Vagina (tissue), 2 donors: ENCODE measurements around the gene ATP2C2. TPM values are rescaled to one million over a fixed set of nuclear protein-coding genes. Genes with fewer than 3 reads are reported as not detected.

Source experiments
- DNase-seq, 2 donors: peaks; one replicate each; pipeline ENCODE4 v3.0.0-alpha.2; 2017; ENCODE audit errors: extremely low spot score in 2 of 2
- H3K27ac ChIP-seq: fragments of 200-600 bp; sonication (generic); one replicate; pipeline ENCODE4 v1.5.1; 2019
- H3K27me3 ChIP-seq: fragments of 200-600 bp; sonication (generic); one replicate; pipeline ENCODE4 v1.5.1; 2019
- H3K36me3 ChIP-seq, 2 donors: fragments of 200-600 bp; sonication (generic); one replicate each; pipeline ENCODE4 v1.5.1; 2017 to 2019
- H3K4me1 ChIP-seq: fragments of 200-600 bp; sonication (generic); one replicate; pipeline ENCODE4 v1.5.1; 2019
- H3K4me3 ChIP-seq, 2 donors: fragments of 200-600 bp; sonication (generic); 1 replicate in 1 of 2; 2 replicates in 1 of 2; pipeline ENCODE4 v1.5.1; 2016 to 2019
- H3K9me3 ChIP-seq: fragments of 200-600 bp; sonication (generic); one replicate; pipeline ENCODE4 v1.5.1; 2019
- POLR2A ChIP-seq, 2 donors: fragments of 450-650 bp; IDR thresholded peaks; one replicate each; pipeline ENCODE4 v1.6.1; 2017; ENCODE audit warnings: antibody characterized with exemption in 2 of 2, mild to moderate bottlenecking in 2 of 2, moderate library complexity in 2 of 2
- POLR2AphosphoS5 ChIP-seq, 2 donors: sonication (generic); formaldehyde crosslinking; IDR thresholded peaks; one replicate each; pipeline ENCODE4 v1.9.0; 2017; ENCODE audit warnings: antibody characterized with exemption in 2 of 2, mild to moderate bottlenecking in 2 of 2, low read depth in 1 of 2; ENCODE audit not compliant: insufficient read depth in 1 of 2
- intact Hi-C: fragments of 100-400 bp; cut with DNase I; formaldehyde crosslinking; loops from one replicate; pipeline ENCODE4 v1.15.1; 2023
- total RNA-seq: library from RNA; depleted of rRNA; stranded (reverse); fragments of >200 nt; gene quantifications from one replicate; pipeline ENCODE4 v1.2.3, GENCODE V29; 2016
- TF ChIP-seq, protein P1 (sequence below), 3 experiments: fragments of 450-650 bp in 2 of 3; fragments of 200-600 bp in 1 of 3; sonication (generic) in 1 of 3; IDR thresholded peaks; one replicate each; pipeline ENCODE4 v1.5.1; 2017 to 2019; ENCODE audit warnings: antibody characterized with exemption in 3 of 3, mild to moderate bottlenecking in 2 of 3, moderate library complexity in 2 of 3

The ATP2C2 gene
- total RNA-seq, 1 donor from 2014 or later, result 35.1 TPM

DNA sequence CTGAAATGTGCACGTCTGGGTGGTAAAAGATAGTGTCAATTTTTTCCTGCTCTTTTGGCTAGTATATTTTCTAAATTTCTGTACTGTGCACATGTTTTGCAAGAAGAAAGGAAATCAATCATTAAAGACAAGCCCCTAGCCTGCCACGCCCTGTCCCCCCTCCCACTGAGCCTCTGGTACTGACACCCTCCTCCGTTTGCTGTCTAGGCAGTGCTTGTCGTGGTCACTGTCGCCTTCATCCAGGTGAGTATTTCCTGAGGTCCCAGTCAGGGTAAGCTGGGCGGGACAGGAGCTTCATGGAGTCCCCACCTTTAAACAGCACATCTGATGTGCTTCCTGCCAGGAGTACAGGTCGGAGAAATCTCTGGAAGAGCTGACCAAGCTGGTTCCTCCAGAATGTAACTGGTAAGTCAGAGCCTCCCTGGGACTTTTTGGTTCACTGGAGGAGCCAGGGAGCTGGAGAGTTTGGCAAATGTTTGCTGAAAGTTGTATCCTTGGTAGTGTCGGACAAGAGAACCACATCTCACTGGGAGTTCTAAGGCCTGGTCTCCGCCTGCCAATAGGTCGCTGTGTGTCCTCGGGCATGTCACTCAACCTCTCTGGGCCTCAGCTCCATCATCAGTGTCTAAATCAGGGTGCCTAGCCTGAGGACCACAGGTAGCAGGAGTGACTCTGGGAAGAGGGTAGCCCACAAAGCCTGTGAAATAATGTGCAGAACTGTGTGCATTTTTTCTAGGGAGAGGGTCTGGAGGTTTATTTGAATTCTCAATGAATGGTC is 42.2 kb downstream of the ATP2C2 start:
- H3K9me3 ChIP-seq, result no peaks in the 10 kb centered on the region
- no peak overlapping the region for H3K4me3 ChIP-seq
- H3K27me3 ChIP-seq, result no peaks in the 10 kb centered on the region
- no peaks in the 10 kb centered on the region for H3K36me3 ChIP-seq
- TF ChIP-seq POLR2A (IDR thresholded peaks at IDR 0.05) (no peak), POLR2AphosphoS5 (IDR thresholded peaks at IDR 0.05; ENCODE audit: insufficient read depth in 1 of 2, low read depth in 1 of 2) (no peak)
- TF ChIP-seq, protein P1, sequence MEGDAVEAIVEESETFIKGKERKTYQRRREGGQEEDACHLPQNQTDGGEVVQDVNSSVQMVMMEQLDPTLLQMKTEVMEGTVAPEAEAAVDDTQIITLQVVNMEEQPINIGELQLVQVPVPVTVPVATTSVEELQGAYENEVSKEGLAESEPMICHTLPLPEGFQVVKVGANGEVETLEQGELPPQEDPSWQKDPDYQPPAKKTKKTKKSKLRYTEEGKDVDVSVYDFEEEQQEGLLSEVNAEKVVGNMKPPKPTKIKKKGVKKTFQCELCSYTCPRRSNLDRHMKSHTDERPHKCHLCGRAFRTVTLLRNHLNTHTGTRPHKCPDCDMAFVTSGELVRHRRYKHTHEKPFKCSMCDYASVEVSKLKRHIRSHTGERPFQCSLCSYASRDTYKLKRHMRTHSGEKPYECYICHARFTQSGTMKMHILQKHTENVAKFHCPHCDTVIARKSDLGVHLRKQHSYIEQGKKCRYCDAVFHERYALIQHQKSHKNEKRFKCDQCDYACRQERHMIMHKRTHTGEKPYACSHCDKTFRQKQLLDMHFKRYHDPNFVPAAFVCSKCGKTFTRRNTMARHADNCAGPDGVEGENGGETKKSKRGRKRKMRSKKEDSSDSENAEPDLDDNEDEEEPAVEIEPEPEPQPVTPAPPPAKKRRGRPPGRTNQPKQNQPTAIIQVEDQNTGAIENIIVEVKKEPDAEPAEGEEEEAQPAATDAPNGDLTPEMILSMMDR (IDR thresholded peaks at IDR 0.05), result no peak
- DNase-seq, result no peak
- H3K27ac ChIP-seq, result no peak overlapping the region
- intact Hi-C loops, result no loop called here
- no peaks in the 10 kb centered on the region for H3K4me1 ChIP-seq

DNA sequence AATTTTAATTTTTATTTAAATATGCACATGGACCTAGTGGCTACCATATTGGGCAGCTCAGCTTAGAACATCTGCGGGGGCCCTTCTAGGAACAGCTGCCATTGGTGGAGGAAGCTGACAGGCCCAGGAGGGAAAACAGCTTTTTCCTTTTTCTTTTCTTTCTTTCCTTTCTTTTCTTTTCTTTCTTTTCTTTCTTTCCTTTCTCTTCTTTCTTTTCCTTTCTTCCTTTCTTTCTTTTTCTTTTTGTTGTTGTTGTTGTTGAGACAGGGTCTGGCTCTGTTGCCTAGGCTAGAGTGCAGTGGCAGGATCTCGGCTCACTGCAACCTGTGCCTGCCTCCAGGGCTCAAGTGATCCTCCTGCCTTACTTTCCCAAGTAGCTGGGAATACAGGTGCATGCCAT is 43.4 kb downstream of the ATP2C2 start:
- no peak overlapping the region for H3K27ac ChIP-seq
- TF ChIP-seq POLR2AphosphoS5 (IDR thresholded peaks at IDR 0.05; ENCODE audit: insufficient read depth in 1 of 2, low read depth in 1 of 2) (no peak), POLR2A (IDR thresholded peaks at IDR 0.05) (no peak)
- TF ChIP-seq, protein P1 (IDR thresholded peaks at IDR 0.05), result no peak

DNA sequence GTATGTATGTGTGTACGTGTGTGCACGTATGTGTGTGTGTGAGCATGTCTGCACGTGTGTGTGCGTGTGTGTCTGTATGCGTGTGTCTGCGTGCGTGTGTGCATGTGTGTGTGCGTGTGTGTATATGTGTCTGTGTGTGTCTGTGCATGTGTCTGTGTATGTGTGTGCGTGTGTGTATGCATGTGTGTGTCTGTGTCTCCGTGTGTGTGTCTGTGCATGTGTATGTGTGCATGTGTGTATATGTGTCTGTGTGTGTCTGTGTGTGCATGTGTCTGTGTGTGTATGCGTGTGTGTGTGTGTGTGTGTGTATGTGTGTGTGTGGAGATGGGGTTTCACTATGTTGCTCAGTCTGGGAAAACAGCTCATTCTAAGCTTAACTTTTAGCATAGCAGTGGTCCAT is 43.9 kb downstream of the ATP2C2 start:
- Histone ChIP-seq H3K4me3 (no peak overlapping the region), H3K36me3 (no peaks in the 10 kb centered on the region), H3K27ac (no peak overlapping the region), H3K27me3 (no peaks in the 10 kb centered on the region), H3K4me1 (no peaks in the 10 kb centered on the region), H3K9me3 (no peaks in the 10 kb centered on the region)
- TF ChIP-seq, protein P1 (IDR thresholded peaks at IDR 0.05), result no peak
- TF ChIP-seq POLR2A (IDR thresholded peaks at IDR 0.05) (no peak), POLR2AphosphoS5 (IDR thresholded peaks at IDR 0.05; ENCODE audit: insufficient read depth in 1 of 2, low read depth in 1 of 2) (no peak)
- intact Hi-C loops, result no loop called here
- DNase-seq, result no peak

More for the DNA sequence above, 43.4 kb downstream of the ATP2C2 start:
- Histone ChIP-seq H3K27me3 (no peaks in the 10 kb centered on the region), H3K4me1 (no peaks in the 10 kb centered on the region), H3K36me3 (no peaks in the 10 kb centered on the region), H3K4me3 (no peak overlapping the region), H3K9me3 (no peaks in the 10 kb centered on the region)
- intact Hi-C loops, result no loop called here
- no peak for DNase-seq

- Histone ChIP-seq H3K4me1 (no peaks in the 10 kb centered on the region), H3K36me3 (no peaks in the 10 kb centered on the region), H3K27ac (no peak overlapping the region), H3K9me3 (no peaks in the 10 kb centered on the region), H3K4me3 (no peak overlapping the region), H3K27me3 (no peaks in the 10 kb centered on the region)
- TF ChIP-seq POLR2A (IDR thresholded peaks at IDR 0.05), result no peak
- TF ChIP-seq, protein P1 (IDR thresholded peaks at IDR 0.05), result no peak
- TF ChIP-seq POLR2AphosphoS5 (IDR thresholded peaks at IDR 0.05; ENCODE audit: insufficient read depth in 1 of 2, low read depth in 1 of 2), result peak in 1 of 2 donors; percentile 12
- no peak for DNase-seq
- intact Hi-C loops, result no loop called here
Measured at GRCh38 chr16:84413244-84414004, 45.1 kb downstream of the ATP2C2 start.
